Measurements from ENCODE around the gene JAML.
A peak's percentile ranks its signal among the peaks of the same experiment; 100 is the strongest.
"Not testable (repeated sequence)": the region's sequence is repeated elsewhere in the genome, so short reads cannot be mapped to it uniquely, and the experiment has no call there.

The JAML gene

DNA sequence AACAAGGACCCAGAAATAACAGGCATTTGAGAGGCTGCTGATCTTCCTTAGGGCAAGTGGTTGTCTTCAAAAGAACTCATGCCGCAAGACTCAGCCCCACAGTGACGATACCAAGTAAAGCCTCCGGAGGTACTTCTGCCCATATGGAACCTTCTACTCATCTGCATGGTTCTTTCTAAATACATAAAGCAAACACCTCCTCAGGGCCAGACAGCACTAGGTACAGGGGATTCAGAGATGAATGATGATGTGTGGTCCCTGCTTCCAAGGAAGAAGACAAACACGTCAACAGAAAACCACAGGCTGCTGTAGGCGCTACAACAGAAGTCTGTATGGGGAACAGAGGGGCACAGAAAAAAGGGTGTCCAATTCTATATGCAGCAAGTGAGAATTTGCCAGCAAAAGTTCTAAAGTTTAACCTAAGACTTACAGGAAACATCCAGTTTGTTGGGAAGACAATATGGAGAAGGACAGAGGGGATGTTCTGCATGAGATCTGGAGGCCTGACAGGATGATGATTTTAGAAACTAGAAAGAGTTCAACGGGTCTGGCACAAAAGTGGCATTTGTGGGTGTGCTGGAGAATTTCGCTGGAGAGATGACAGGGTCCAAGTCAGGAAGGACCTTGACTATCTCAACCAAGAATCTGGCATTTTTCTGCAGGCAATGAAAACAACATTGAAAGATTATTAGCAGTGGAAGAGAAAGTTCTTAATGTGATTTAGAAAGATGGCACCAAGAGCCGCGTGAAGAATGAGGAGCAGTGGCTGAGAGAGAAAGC lies 23.7 kb downstream of the JAML start:
- DNase-seq (ENCODE audit: low read depth) = no peak
- no peak overlapping the region for H3K4me3 ChIP-seq (ENCODE audit: low read depth, low read length)

DNA sequence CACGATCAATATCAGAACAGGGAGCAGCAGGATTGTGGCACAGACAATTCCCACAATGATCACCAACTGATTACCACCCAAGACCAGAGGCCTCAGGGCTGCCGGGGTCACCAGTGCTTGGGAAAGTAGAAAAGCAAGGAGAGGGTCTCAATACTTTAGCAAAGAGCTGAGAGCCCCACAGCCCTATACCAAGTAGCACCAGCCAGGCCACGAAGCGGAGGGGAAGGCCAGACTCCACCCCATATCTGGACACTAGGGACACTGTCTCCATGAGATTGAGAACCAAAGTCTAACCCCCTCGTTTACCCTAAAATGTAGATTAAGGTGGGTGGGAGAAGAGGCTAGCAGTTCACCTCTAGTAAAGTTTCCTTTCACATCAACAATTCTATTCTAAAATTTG lies 24.3 kb downstream of the JAML start:
- H3K4me3 ChIP-seq (ENCODE audit: low read depth, low read length) = no peak overlapping the region
- no peak for DNase-seq (ENCODE audit: low read depth)

DNA sequence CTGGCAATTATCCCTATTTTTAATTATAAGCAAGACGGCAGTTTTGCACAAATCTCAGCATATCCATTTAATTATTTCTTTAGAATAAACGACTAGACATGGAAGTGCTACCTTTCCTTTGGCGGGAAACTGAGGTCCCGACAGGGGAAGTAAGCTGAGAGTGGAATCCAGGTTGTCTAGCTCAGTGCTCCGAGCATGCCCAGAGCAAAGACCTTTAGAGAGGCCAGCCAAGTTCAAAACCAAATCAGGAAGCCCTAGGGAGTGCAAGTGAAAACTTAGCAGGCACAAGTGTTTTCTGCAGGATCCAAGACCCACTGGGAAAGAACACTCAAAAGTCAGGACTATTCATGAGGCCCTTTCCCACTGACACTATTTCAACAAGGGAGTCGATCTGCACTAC lies 25.7 kb downstream of the JAML start:
- no peak for DNase-seq (ENCODE audit: low read depth)

GRCh38 chr11:118198370-118198769 lies 26.4 kb downstream of the JAML start:
- DNase-seq (ENCODE audit: low read depth) = no peak
- no peak overlapping the region for H3K4me3 ChIP-seq (ENCODE audit: low read depth, low read length)

More for the DNA sequence above, 25.7 kb downstream of the JAML start:
- no peak overlapping the region for H3K4me3 ChIP-seq (ENCODE audit: low read depth, low read length)

DNA sequence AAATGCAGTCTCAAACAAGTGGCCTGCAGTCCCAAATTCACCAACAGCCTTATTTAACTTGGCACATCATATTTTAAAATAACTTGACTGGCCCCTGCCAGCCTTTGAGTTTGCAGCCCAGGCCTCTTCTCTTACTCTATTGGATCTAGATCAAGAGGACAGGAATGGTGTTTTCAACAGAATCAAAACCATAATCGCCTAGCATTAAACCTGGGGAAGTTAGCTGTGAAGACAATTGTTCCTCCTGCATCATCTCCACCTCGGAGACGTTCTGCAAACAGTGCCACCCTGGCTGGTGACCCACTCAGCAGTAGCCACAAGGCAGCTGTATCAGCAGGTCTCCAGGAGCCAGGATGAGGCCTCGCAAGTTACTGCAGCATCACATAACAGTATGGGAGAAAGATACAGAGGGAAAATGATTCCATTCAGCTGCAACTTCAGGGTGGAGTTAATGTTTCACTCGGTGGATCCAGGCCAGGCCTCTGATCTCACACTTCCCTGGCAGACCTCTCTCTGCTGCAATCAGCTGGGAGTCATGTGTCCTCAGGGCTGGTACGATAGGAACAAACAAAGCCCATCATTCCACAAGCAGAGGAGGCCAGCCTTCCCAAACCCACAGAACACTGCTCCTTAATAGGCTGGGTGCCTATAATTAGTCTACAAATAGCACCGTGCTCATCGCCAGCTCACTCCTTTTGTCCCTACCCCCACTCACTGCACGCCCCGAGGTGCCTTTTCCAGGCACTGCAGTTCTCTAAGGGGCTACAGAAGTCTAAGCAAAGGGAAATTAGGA lies 29.8 kb downstream of the JAML start:
- peak; percentile 28 for DNase-seq (ENCODE audit: low read depth)
- no peak overlapping the region for H3K4me3 ChIP-seq (ENCODE audit: low read depth, low read length)

- no peak overlapping the region for H3K4me3 ChIP-seq (ENCODE audit: low read depth, low read length)
- no peak for DNase-seq (ENCODE audit: low read depth)
Measured at GRCh38 chr11:118193910-118194566, 30.8 kb downstream of the JAML start.

DNA sequence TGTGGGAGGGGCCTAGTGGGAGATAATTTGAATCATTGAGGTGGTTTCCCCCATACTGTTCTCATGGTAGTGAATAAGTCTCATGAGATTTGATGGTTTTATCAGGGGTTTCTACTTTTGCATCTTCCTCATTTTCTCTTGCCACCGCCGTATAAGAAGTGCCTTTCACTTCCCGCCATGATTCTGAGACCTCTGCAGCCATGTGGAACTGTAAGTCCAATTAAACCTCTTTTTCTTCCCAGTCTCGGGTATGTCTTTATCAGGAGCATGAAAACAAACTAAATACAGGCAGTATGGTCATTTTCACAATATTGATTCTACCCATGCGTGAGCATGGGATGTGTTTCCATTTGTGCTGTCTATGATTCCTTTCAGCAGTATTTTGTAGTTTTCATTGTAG lies 32.0 kb downstream of the JAML start:
- DNase-seq (ENCODE audit: low read depth); H3K4me3 ChIP-seq (ENCODE audit: low read depth, low read length): not testable (repeated sequence)

DNA sequence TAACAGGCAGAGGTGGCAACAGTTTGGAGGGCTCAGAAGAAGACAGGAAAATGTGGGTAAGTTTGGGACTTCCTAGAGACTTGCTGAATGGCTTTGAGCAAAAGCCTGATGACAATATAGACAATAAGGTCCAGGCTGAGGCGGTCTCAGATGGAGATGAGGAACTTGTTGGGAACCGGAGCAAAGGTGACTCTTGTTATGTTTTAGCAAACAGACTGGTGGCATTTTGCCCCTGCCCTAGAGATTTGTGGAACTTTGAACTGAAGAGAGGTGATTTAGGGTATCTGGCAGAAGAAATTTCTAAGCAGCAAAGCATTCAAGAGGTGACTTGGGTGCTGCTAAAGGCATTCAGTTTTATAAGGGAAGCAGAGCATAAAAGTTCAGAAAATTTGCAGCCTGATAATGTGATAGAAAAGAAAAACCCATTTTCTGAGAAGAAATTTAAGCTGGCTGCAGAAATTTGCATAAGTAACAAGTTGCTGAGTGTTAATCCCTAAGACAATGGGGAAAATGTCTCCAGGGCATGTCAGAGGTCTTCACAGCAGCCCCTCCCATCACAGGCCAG lies 33.8 kb downstream of the JAML start:
- DNase-seq (ENCODE audit: low read depth); H3K4me3 ChIP-seq (ENCODE audit: low read depth, low read length): not testable (repeated sequence)

DNA sequence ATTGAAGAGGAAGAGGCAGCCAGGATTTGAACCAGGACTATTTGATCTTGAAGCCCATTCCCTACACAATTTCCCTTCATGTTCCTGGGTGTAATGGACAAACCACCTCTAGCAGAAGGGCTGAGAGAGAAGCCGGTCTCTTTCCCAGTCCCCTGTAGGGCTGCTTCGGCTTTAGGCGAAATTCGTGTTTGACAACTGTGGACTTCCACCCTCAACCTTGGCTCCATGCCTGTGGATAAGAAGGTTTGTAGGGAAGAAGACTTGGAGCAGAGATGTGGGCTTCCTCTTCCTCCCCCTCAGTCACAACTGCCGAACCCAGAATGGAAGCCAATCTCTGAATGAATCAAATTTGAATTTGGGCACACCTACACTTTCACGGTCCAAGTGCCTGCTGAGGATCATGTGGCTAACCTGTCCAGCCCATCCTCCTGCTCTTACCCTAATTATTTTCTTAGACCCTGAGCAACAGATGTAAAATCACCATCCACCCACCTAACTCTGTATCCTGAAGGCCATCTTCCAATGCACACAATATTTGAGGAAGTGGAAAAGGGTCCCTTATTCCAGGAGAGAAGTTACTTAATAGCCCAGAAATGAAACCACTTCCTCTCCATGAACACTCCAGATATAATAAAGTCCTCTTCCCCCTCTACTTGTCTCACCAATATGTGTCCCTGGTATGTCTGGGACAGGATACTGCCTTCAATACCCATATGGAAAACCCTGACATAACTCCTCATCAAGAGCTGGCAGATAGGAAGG lies 38.3 kb downstream of the JAML start:
- DNase-seq (ENCODE audit: low read depth) = no peak

DNA sequence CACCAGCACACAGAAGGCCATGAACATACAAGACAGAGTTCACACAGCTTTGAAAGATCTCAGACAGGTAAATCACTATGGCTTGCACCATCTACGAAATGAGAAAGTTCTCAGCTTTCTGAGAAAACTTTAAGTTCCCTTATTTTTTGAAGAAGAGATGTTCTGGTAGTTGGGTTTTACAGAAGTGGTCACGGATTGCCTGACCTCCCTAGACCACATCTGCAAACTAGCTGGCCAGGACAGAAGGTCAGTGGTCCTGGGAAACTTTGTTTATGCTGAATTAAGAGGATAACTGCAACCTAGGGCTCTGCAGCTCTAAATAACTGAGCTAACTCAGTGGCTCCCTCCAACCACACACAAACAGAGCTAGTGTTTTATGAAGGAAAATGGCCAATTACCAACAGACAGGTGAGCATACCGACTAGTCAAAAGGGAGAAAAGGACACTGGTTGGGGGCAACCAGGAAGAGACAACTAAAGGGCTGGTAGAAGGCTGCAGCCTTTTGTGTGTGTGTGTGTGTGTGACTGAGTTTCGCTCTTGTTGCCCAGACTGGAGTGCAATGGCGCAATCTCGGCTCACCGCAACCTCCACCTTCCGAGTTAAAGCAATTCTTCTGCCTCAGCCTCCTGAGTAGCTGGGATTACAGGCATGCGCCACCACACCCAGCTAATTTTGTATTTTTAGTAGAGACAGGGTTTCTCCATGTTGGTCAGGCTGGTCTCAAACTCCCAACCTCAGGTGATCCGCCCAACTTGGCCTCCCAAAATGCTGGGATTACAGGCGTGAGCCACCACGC lies 39.8 kb downstream of the JAML start:
- no peak for DNase-seq (ENCODE audit: low read depth)
- H3K4me3 ChIP-seq (ENCODE audit: low read depth, low read length) = no peak overlapping the region

More for the DNA sequence above, 38.3 kb downstream of the JAML start:
- no peak overlapping the region for H3K4me3 ChIP-seq (ENCODE audit: low read depth, low read length)

DNA sequence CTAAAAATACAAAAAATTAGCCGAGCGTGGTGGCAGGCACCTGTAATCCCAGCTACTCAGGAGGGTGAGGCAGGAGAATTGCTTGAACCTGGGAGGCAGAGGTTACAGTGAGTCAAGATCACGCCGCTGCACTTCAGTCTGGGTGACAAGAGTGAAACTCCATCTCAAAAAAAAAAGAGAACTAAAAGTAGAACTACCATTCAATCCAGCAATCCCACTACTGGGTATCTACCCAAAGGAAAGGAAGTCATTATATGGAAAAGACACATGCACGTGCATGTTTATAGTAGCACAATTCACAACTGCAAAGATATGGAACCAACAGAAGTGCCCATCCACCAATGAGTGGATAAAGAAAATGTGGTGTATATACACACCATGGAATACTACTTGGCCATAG lies 41.1 kb downstream of the JAML start:
- not testable (repeated sequence) for DNase-seq (ENCODE audit: low read depth); H3K4me3 ChIP-seq (ENCODE audit: low read depth, low read length)

DNA sequence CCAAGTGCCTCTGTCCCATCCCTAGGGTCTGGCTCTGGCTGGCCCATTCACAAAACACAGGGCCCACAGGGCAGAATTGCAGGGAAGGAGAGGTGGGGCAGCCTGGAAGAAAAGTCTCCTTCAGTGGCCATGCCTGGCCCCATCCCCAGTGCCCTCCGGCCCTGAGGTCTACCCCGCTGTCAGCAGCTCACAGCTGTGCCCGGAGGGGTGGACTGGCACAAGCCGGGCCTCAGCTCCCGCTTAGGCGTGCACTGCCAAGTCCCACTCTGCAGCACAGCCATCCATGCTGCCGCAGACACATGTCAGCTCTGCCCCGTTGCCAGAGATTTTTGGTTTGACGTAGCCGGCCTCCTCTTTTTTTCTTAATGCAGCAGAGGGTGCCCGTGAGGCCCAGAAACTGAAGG lies 44.5 kb downstream of the JAML start:
- no peak overlapping the region for H3K4me3 ChIP-seq (ENCODE audit: low read depth, low read length)
- no peak for DNase-seq (ENCODE audit: low read depth)

GRCh38 chr11:118176778-118177134 lies 48.1 kb downstream of the JAML start:
- DNase-seq (ENCODE audit: low read depth) = no peak
- H3K4me3 ChIP-seq (ENCODE audit: low read depth, low read length) = no peak overlapping the region

DNA sequence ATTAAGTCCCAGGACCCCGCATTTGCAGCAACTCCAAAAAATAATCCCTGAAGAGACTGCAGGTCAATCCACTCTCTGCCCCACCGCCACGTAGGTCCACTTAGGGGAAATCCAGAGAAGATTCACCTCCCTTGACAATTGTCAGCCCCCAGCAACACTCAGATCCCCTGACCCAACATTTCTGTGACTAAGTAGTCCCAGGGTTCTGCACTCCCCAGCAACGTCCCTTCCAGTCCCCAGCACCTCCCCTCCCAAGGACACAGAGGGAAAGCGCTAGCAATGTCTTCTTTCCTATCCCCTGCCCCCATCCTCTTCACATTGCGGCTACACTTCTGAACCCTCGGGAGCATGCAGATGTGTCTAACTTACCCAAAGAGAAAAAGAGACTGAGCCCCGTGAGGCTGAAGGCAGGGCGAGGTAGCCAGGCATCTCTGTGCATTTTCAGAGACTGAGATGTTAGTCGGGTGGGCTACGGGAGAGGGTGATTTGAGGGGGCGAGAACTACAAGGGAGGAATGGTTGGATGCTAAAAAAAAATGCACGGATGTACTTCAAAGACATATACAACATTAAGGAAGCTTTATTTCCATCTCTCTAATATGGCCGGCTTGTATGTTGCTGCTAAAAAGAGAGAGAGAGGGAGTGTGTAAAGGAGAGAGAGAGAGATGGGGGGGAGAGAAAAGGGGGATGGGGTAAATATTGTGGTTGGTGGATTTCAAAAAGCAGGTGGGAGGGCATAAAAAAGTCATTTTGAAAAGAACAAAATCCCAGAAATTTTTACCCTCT lies 48.6 kb downstream of the JAML start, which contains the start of gene SCN2B:
Gene SCN2B (minus strand): TSS at position 647 of the 785 bp plus-strand sequence. CDS start 208 bp downstream, at position 439.
- DNase-seq (ENCODE audit: low read depth) = no peak
- no peak within 1 kb of the TSS for H3K4me3 ChIP-seq (ENCODE audit: low read depth, low read length)

DNA sequence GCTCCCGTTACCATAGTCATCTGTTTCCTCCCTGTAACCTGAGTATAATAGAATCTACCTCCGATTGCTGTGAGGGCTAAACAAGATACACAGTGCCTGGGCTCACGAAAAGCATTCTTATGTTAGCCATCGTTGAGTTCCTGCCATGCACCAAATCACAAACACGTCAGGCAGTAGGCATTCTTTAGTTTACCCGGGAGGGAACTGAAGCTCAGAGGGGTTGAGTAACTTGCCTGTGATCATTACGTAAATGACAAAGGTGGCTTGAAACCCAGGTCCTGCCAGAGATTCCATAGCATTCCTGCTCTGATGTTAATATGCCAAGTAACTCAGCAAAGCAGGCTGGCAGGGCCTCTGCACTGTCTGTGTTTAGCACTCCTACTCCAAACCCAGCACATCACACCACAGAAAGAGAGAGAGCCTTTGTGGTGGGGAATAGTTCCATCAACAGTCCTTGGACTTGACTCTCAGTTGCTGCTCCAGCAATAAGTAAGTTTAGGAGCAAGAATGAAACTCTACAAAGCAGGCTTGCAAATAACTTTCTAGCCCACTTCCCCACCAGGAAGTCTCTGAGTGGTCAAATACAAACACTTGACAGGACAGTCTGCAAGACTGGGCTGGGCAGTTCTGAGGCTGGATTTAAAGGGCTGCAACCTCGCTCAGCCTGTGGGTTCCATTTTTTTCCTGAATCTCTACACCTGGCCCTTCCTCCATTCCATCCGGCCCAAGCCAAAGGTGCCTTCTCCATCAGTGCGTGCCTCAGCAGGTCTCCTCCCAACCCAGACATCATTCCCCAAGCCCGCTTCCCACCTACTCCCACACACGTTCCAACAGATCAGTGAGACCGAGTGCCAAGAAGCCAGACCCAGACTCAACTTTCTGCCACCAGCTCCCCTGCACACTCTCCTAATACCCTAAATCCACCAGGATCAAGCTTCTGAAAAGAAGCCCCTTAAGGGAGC lies 49.5 kb downstream of the JAML start:
- no peak overlapping the region for H3K4me3 ChIP-seq (ENCODE audit: low read depth, low read length)
- DNase-seq (ENCODE audit: low read depth) = no peak

DNA sequence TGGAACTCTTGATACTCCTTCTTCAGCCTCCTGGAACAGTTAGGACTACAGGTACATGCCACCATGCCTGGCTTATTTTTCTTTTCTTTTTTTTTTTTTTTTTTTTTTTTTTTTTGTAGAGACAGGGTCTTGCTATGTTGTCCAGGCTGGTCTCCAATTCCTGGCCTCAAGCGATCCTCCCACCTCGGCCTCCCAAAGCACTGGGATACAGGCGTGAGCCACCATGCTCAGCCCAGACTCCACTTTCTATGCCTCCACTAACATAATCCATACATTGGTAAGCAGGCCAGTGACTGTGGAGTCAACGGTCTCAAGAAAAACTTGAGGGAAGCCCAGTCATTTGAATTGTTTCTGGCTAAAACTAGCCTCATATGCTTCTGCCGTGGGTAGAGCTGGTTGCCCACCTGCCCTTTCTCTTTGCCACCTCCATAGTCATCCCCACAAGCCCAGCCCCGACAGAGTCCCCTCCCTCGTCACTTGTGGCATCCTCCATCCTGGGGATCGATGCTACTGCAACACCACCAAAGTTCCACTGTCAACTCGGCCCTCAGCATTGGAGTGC lies 50.7 kb downstream of the JAML start:
- DNase-seq (ENCODE audit: low read depth) = no peak
- H3K4me3 ChIP-seq (ENCODE audit: low read depth, low read length) = no peak overlapping the region
